MM.1S (cell line): ENCODE results near the gene XIRP2.
"Not testable (repeated sequence)": the region's sequence is repeated elsewhere in the genome, so short reads cannot be mapped to it uniquely, and the experiment has no call there.

ENCODE experiments used
- DNase-seq: peaks from one replicate; pipeline ENCODE4 v3.0.0-alpha.2; 2015
- H2AFZ ChIP-seq: fragments of 300-600 bp; sonication (generic); 2 replicates; pipeline ENCODE4 v1.6.0; 2016; ENCODE audit warnings: antibody characterized with exemption, low read length
- H3F3A ChIP-seq: fragments of 300-600 bp; sonication (generic); 2 replicates; pipeline ENCODE4 v1.6.1; 2016; ENCODE audit warnings: mild to moderate bottlenecking, antibody characterized with exemption, low read length, moderate library complexity, mixed read lengths; ENCODE audit not compliant: insufficient read depth
- H3K27ac ChIP-seq: fragments of 300-600 bp; sonication (generic); 2 replicates; pipeline ENCODE4 v1.5.1; 2016; ENCODE audit warnings: mild to moderate bottlenecking, low read length
- H3K27me3 ChIP-seq: fragments of 300-600 bp; sonication (generic); replicated peaks from 2 replicates; pipeline ENCODE4 v1.6.0; 2016; ENCODE audit warnings: low read length; ENCODE audit not compliant: insufficient read depth
- H3K36me3 ChIP-seq: fragments of 300-600 bp; sonication (generic); replicated peaks from 2 replicates; pipeline ENCODE4 v1.6.1; 2016; ENCODE audit warnings: mild to moderate bottlenecking, low read length, mixed read lengths; ENCODE audit not compliant: insufficient read depth
- H3K4me1 ChIP-seq: fragments of 300-600 bp; sonication (generic); 2 replicates; pipeline ENCODE4 v1.6.1; 2016; ENCODE audit warnings: low read length, mixed read lengths
- H3K4me2 ChIP-seq: fragments of 300-600 bp; sonication (generic); 2 replicates; pipeline ENCODE4 v1.6.0; 2016; ENCODE audit warnings: low read depth, low read length
- H3K4me3 ChIP-seq: fragments of 300-600 bp; sonication (generic); 2 replicates; pipeline ENCODE4 v1.5.1; 2016; ENCODE audit warnings: low read length, mixed read lengths
- H3K79me2 ChIP-seq: fragments of 300-600 bp; sonication (generic); 2 replicates; pipeline ENCODE4 v1.6.1; 2016; ENCODE audit warnings: mixed run types, low read length, mixed read lengths
- H3K9ac ChIP-seq: fragments of 300-600 bp; sonication (generic); 2 replicates; pipeline ENCODE4 v1.6.1; 2016; ENCODE audit warnings: low read length, mixed read lengths
- H3K9me2 ChIP-seq: fragments of 300-600 bp; sonication (generic); replicated peaks from 2 replicates; pipeline ENCODE4 v1.6.1; 2016; ENCODE audit warnings: mild to moderate bottlenecking, low read length, mixed read lengths; ENCODE audit not compliant: insufficient read depth
- H3K9me3 ChIP-seq: fragments of 300-600 bp; sonication (generic); replicated peaks from 2 replicates; pipeline ENCODE4 v1.6.1; 2016; ENCODE audit warnings: mild to moderate bottlenecking, low read length, mixed read lengths; ENCODE audit not compliant: insufficient read depth
- H4K20me1 ChIP-seq: fragments of 300-600 bp; sonication (generic); 2 replicates; pipeline ENCODE4 v1.6.1; 2016; ENCODE audit warnings: mild to moderate bottlenecking, low read length, moderate library complexity, mixed read lengths; ENCODE audit not compliant: insufficient read depth
- CTCF ChIP-seq: fragments of 300-600 bp; sonication (generic); IDR thresholded peaks from 2 replicates; pipeline ENCODE4 v1.5.1; 2016; ENCODE audit warnings: antibody characterized with exemption, low read length, mixed read lengths
- EZH2 ChIP-seq: fragments of 300-600 bp; sonication (generic); optimal IDR thresholded peaks from 2 replicates; pipeline ENCODE3; 2017; ENCODE audit warnings: low read depth, mild to moderate bottlenecking, antibody characterized with exemption, low read length, mixed read lengths
- EZH2phosphoT487 ChIP-seq: fragments of 300-600 bp; sonication (generic); IDR thresholded peaks from 2 replicates; pipeline ENCODE4 v1.6.1; 2018; ENCODE audit warnings: antibody characterized with exemption, low read length

Gene XIRP2

GRCh38 chr2:167264380-167264779 is 376.1 kb downstream of the XIRP2 start:
- DNase-seq: peak; percentile 15
- no peak overlapping the region for H3K9ac ChIP-seq
- H3K27ac ChIP-seq: no peak overlapping the region
- no peak overlapping the region for H2AFZ ChIP-seq
- H3K4me2 ChIP-seq: no peak overlapping the region
- H3K9me3 ChIP-seq: no peaks in the 10 kb centered on the region
- no peaks in the 10 kb centered on the region for H3K27me3 ChIP-seq
- no peaks in the 10 kb centered on the region for H3K4me1 ChIP-seq
- H3K4me3 ChIP-seq: no peak overlapping the region
- no peaks in the 10 kb centered on the region for H3F3A ChIP-seq
- H4K20me1 ChIP-seq: no peaks in the 10 kb centered on the region
- H3K79me2 ChIP-seq: no peaks in the 10 kb centered on the region
- peak; percentile 43 for TF ChIP-seq CTCF
- no peak for TF ChIP-seq EZH2phosphoT487
- no peaks in the 10 kb centered on the region for H3K9me2 ChIP-seq
- no peaks in the 10 kb centered on the region for H3K36me3 ChIP-seq

GRCh38 chr2:167265004-167265403 is 376.7 kb downstream of the XIRP2 start:
- no peaks in the 10 kb centered on the region for H3K9me2 ChIP-seq
- no peaks in the 10 kb centered on the region for H3K4me1 ChIP-seq
- no peaks in the 10 kb centered on the region for H3K9me3 ChIP-seq
- H3K36me3 ChIP-seq: no peaks in the 10 kb centered on the region
- H3K4me3 ChIP-seq: no peak overlapping the region
- no peaks in the 10 kb centered on the region for H3K27me3 ChIP-seq
- H3F3A ChIP-seq: no peaks in the 10 kb centered on the region
- H3K4me2 ChIP-seq: no peak overlapping the region
- no peak overlapping the region for H3K9ac ChIP-seq
- H3K27ac ChIP-seq: no peak overlapping the region
- no peaks in the 10 kb centered on the region for H3K79me2 ChIP-seq
- TF ChIP-seq CTCF: no peak
- no peak for TF ChIP-seq EZH2
- TF ChIP-seq EZH2phosphoT487: no peak
- H4K20me1 ChIP-seq: no peaks in the 10 kb centered on the region
- no peak for DNase-seq
- H2AFZ ChIP-seq: no peak overlapping the region

GRCh38 chr2:167265722-167266121 is 377.4 kb downstream of the XIRP2 start:
- no peaks in the 10 kb centered on the region for H3K9me3 ChIP-seq
- H3K4me3 ChIP-seq: no peak overlapping the region
- no peak overlapping the region for H3K9ac ChIP-seq
- no peaks in the 10 kb centered on the region for H3K4me1 ChIP-seq
- no peaks in the 10 kb centered on the region for H3K9me2 ChIP-seq
- no peaks in the 10 kb centered on the region for H3F3A ChIP-seq
- no peaks in the 10 kb centered on the region for H3K79me2 ChIP-seq
- no peaks in the 10 kb centered on the region for H3K36me3 ChIP-seq
- H4K20me1 ChIP-seq: no peaks in the 10 kb centered on the region
- H3K27ac ChIP-seq: no peak overlapping the region
- H3K4me2 ChIP-seq: no peak overlapping the region
- no peaks in the 10 kb centered on the region for H3K27me3 ChIP-seq
- DNase-seq: no peak
- no peak overlapping the region for H2AFZ ChIP-seq
- TF ChIP-seq EZH2phosphoT487: no peak
- TF ChIP-seq CTCF: no peak
- no peak for TF ChIP-seq EZH2

- H3K27me3 ChIP-seq, H3K9me2 ChIP-seq, DNase-seq, H3K4me1 ChIP-seq, H3K4me3 ChIP-seq, H3K27ac ChIP-seq, H3K9me3 ChIP-seq, H3K79me2 ChIP-seq, H3F3A ChIP-seq, H3K4me2 ChIP-seq, H3K36me3 ChIP-seq, H2AFZ ChIP-seq, H3K9ac ChIP-seq, H4K20me1 ChIP-seq: not testable (repeated sequence)
These were observed 380.0 kb downstream of the XIRP2 start for GRCh38 chr2:167268245-167268644.
